Stimulated activated CD8-positive, alpha-beta memory T cell treated with anti-CD3 and anti-CD28 coated beads, Interleukin-12 subunit alpha, Interleukin-12 subunit beta, amount 100 ng/mL, for 24 hours (primary cell): ENCODE data around the gene SLC4A7.
"Not testable (repeated sequence)": the region's sequence is repeated elsewhere in the genome, so short reads cannot be mapped to it uniquely, and the experiment has no call there.

Experiments used
- DNase-seq: peaks from one replicate; pipeline ENCODE4 v3.0.0-alpha.2; 2020; ENCODE audit errors: extremely low read depth

Gene SLC4A7

DNA sequence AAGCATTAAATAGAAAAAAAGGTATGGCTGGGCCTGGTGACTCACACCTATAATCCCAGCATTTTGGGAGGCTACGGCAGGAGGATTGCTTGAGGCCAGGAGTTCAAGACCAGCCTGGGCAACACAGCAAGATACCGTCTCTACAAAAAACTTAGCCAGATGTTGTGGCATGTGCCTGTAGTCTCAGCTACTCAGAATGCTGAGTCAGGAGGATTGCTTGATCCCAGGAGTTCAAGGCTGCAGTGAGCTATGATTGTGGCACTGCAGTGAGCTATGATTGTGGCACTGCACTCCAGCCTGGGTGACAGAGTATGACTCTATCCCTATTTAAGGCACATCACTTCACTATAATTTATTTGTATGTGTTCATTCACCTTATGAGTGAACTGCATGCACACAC, 54.3 kb downstream of the SLC4A7 start:
- DNase-seq, result no peak

DNA sequence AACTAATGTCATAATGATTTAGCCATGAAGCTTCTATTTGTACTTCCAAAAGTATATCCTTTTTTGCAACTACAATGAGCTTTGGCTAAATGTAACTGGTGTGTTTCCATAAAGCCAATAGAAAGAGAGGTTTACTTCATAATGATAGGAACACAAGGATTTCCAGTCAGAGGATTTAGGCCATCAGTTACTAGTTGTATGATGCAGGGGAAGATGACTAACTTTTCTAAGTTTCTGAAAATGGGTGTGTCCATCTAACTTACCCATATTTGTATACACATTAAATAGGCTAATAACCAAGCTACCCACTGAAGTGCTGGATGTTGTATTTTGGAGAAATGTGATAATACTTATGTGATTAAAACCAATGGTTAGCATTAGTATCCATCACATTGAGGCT, 55.7 kb downstream of the SLC4A7 start:
- DNase-seq, result no peak

GRCh38 chr3:27426926-27427325, 57.3 kb downstream of the SLC4A7 start:
- no peak for DNase-seq

- no peak for DNase-seq
Measured at GRCh38 chr3:27425896-27426565, 58.2 kb downstream of the SLC4A7 start.

- DNase-seq, result not testable (repeated sequence)
Measured at GRCh38 chr3:27424812-27425521, 59.2 kb downstream of the SLC4A7 start.

DNA sequence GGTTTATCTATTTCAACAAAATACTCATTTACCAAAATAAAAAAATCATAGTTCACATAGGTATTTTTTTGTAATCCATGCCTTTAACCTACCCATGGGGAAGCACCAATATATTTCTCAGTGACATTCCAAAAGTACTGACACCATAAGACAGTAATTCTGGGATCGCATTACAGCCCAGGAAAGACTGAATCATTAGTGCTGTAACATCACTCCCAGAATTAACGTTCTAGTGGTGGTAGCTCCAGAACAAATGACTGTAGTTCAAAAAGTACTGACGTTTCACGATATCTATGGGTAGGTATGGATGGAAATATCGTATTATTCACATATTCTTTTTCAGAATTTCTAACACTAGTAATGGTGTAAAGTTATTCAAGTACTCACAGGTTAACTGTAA, 60.7 kb downstream of the SLC4A7 start:
- no peak for DNase-seq

- no peak for DNase-seq
Measured at GRCh38 chr3:27422617-27423016, 61.6 kb downstream of the SLC4A7 start.

DNA sequence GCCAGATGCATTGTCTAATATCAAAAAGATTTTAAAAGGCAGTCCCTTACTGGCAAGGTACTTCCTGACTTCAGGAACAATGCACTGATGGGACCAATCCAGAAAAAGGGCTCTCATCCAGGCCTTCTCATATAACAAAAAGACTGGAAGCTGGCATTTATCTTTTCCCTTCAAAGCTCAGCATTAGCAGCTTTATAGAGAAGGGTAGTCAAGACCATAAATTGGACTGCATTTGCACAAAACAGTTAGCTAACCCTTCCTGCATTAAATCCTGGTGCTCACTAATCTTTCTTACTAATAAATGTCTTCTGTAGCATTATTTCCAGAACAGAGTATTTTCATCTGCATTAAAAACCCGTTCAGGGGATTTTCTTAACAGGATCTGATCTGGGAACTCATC, 69.0 kb downstream of the SLC4A7 start:
- DNase-seq, result no peak

- no peak for DNase-seq
Measured at GRCh38 chr3:27392950-27393679, 91.1 kb downstream of the SLC4A7 start.

DNA sequence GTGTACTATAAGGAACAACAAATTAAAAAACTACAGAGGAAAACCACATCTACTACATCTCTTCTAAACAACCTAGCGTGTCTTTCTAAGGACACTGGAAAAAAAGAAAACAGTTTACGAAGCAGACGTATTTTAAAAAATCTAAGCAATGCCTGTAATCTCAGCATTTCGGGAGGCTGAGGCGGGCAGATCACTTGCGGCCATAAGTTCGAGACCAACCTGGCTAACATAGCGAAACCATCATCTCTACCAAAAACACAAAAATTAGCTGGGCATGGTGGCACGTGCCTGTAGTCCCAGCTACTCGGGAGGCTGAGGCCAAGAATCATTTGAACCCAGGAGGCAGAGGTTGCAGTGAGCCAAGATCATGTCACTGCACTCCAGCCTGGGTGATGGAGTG, 91.8 kb downstream of the SLC4A7 start:
- not testable (repeated sequence) for DNase-seq

GRCh38 chr3:27391796-27392195, 92.4 kb downstream of the SLC4A7 start:
- DNase-seq, result no peak

GRCh38 chr3:27387625-27388024, 96.6 kb downstream of the SLC4A7 start:
- DNase-seq, result no peak

DNA sequence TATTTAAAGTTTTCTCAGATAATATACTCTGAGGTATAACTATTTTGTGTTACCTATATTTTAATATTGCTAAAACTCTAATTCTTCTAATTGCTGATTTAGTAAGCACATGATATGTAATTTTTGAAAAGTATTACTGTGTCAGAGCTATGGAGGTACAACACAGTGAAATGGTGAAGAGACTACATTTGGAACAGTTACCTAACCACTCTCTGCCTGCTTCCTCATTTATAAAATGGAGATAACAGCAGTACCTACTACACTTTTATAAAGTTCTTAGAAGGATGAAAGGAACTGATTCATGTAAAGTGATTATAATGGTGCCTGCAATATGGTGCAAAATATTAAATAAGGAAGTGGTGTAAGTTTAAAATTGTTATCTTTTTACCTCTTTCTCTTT, 98.7 kb downstream of the SLC4A7 start:
- DNase-seq, result no peak

DNA sequence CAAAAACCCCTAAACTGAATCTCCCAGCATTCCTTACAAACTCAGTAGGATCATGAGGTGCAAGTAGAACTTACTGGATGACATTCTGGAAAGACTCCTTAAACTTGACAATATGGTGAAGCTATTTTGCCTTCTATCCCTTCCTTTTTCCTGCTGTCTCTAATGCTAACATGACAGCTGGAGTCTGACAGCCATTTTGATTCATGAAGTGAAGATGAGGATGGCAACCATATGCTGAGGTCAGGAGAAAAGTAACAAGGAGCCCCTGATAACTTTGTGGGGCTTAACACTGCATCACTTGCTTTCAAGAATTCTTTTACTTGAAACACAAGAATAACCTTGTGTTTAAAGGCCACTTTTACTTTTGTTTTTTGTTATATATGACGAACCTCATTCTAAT, 100.0 kb downstream of the SLC4A7 start:
- DNase-seq, result no peak

GRCh38 chr3:27380433-27381357, 103.5 kb downstream of the SLC4A7 start:
- no peak for DNase-seq

GRCh38 chr3:27378331-27378730, 105.9 kb downstream of the SLC4A7 start:
- no peak for DNase-seq

DNA sequence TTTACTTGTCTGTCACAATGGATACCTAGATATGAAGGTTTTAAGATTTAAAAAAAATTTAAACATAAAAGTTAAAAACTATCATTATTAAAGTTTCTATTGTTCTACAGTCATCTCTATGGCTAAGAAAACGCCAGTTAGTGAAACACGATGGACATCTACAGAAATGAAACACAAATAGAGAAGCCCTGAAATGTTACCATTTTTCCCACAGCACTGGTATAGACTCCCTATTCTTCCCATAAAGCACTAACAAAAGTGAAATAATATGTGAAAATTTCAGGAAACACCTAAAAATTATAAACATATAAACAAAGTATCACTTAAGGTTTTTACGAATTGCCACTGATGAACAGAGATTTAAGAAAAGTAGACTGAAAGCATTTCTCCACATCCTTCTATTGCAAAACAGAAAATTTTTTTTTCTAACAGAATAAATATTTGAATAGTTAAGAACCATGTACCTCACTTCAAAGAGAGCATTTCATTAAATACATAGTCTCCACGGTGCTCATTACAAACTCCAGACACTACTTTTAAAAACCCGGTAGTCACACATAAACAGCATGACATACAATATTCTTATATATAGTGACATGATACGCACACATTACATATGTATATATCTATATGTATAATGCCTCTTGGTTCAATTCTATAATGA, 107.9 kb downstream of the SLC4A7 start:
- DNase-seq, result no peak

DNA sequence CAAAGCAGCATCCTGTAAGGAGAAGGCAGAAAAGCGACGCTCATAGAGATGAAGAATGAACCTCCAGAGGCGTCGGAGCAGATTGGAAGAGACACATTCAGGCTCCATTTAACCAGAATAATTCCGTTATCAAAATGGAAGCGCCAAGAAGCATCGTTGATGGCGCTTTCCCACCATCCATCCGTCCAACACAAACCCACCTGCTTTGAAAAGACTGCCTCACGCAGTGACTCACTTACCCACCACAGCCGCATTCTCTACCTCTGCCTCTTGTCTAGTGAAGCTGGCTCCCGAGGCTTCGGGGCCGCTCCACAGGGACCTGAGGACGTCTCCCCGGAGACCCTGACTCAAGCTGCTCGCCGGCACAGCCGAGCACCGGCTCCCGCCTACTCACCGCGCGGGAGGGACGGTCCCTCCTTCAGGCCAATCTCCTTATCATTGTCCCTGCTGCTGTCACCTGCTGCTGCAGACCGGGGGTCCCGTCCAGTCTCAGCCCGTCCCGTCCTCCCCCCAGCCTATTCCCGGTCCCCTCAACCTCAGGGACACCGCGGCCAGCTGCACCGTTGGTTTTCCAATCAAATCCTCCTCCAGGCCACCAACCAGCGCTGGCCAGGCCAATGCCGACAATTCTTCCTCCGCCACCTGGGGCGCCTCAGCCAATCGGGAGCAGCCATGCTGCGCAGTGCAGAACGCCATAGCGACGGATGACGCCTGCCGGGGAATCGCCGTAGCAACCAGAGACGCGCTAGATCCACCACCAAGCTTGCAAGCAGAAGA, 115.2 kb downstream of the SLC4A7 start, which contains the start of gene NEK10:
Gene NEK10 (minus strand): TSS at position 553 of the 777 bp plus-strand sequence. CDS start 16,501 bp downstream, outside the sequence.
- DNase-seq, result peak; percentile 77

GRCh38 chr3:27366062-27366591, 118.1 kb downstream of the SLC4A7 start:
- DNase-seq, result no peak
